ENCODE results near the gene PHF21A. TPM values are rescaled to one million over a fixed set of nuclear protein-coding genes. Genes with fewer than 3 reads are reported as not detected.

PHF21A gene
- total and polyA plus RNA-seq, 12 donors = 9.6 to 48.0 (median 35.9) TPM

GRCh38 chr11:45974806-45975205, 146.4 kb downstream of the PHF21A start:
- Histone ChIP-seq H3K4me3 (no peak overlapping the region), H3K9me3 (no peaks in the 10 kb centered on the region), H3K36me3 (peaks cover 0 to 94% (median 35%) of the 10 kb centered on the region in 9 donors), H3K4me1 (peaks cover 0 to 12% (median 6%) of the 10 kb centered on the region in 9 donors), H3K27me3 (no peaks in the 10 kb centered on the region), H3K27ac (no peak overlapping the region)
- WGBS, 2 donors = 97% methylated on average over 1 of the region's 1 CpG
- no peak for DNase-seq
- TF ChIP-seq CTCF (IDR thresholded peaks at IDR 0.05) = no peak
- ATAC-seq = no peak
- intact Hi-C loops (cut with DNase I) = no loop called here

GRCh38 chr11:45973601-45974000, 147.7 kb downstream of the PHF21A start:
- DNase-seq (no peak), ATAC-seq (no peak)
- 50 to 61% methylated on average over 4 of the region's 4 CpGs for WGBS, 2 donors
- no peak for TF ChIP-seq CTCF (IDR thresholded peaks at IDR 0.05)
- Histone ChIP-seq H3K9me3 (no peaks in the 10 kb centered on the region), H3K27me3 (no peaks in the 10 kb centered on the region), H3K27ac (no peak overlapping the region), H3K4me1 (peaks cover 0 to under 1% (median 0%) of the 10 kb centered on the region in 9 donors), H3K4me3 (no peak overlapping the region), H3K36me3 (peaks cover 0 to 94% (median 43%) of the 10 kb centered on the region in 9 donors)
- intact Hi-C loops (cut with DNase I) = no loop called here

- 88 to 100% methylated on average over 2 of the region's 2 CpGs for WGBS, 2 donors
- DNase-seq = no peak
- no peak overlapping the region for H3K4me3 ChIP-seq
- H3K27me3 ChIP-seq = no peaks in the 10 kb centered on the region
- intact Hi-C loops (cut with DNase I) = loop anchor here in 8 of 10 donors (5.0 to 10.0 kb wide), 6 partner anchors 33 to 346 kb away; no protein-coding TSS in a partner anchor
- H3K36me3 ChIP-seq = peaks cover 0 to 95% (median 36%) of the 10 kb centered on the region in 9 donors
- peaks cover 0 to 9% (median 5%) of the 10 kb centered on the region in 9 donors for H3K4me1 ChIP-seq
- TF ChIP-seq CTCF (IDR thresholded peaks at IDR 0.05) = no peak
- ATAC-seq = no peak
- H3K9me3 ChIP-seq = no peaks in the 10 kb centered on the region
- no peak overlapping the region for H3K27ac ChIP-seq
Observed at GRCh38 chr11:45968901-45969300, 152.4 kb downstream of the PHF21A start.

- 59 to 63% methylated on average over 2 of the region's 2 CpGs for WGBS, 2 donors
- Histone ChIP-seq H3K27ac (no peak overlapping the region), H3K4me1 (peaks cover 0 to 9% (median 5%) of the 10 kb centered on the region in 9 donors), H3K36me3 (peaks cover 0 to 98% (median 36%) of the 10 kb centered on the region in 9 donors), H3K9me3 (no peaks in the 10 kb centered on the region), H3K27me3 (no peaks in the 10 kb centered on the region), H3K4me3 (no peak overlapping the region)
- no peak for TF ChIP-seq CTCF (IDR thresholded peaks at IDR 0.05)
- ATAC-seq (no peak), DNase-seq (no peak)
- intact Hi-C loops (cut with DNase I) = loop anchor here in 8 of 10 donors (2.0 to 10.0 kb wide), 7 partner anchors 35 to 347 kb away; no protein-coding TSS in a partner anchor
Observed at GRCh38 chr11:45967506-45967905, 153.7 kb downstream of the PHF21A start.

Measured in heart right ventricle (tissue), 16 donors.